ENCODE measurements around the gene SYNE2.

GRCh38 chr14:64215978-64216377 is 363.2 kb downstream of the SYNE2 start:
- TF ChIP-seq CTCF (IDR thresholded peaks at IDR 0.05): no peak
- no peak for TF ChIP-seq POLR2A (IDR thresholded peaks at IDR 0.05)
- TF ChIP-seq EP300 (IDR thresholded peaks at IDR 0.05): no peak
- TF ChIP-seq POLR2AphosphoS5 (IDR thresholded peaks at IDR 0.05): no peak

Measured in gastroesophageal sphincter (tissue), 3 donors.